ENCODE results near the gene GRAMD2A.

DNA sequence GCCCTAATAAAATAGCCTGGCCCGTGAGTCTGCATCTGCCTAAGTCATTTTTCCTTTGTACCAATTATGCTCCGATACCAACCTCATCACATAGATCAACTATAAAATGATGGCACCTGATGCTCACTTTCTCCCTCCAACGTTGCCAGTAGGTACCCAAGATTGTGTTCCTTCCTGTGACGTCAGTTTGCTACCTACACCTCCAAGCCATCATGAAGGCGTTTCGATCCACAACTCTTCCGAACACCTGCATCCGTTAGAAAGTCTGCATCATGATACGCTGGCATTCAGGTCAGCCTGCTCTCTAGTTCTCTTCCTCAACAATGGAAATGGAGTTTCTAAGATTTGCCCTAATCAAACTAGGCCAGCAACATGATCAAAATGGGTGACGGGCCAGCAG, 25.7 kb upstream of the GRAMD2A start:
- TF ChIP-seq, protein P1, sequence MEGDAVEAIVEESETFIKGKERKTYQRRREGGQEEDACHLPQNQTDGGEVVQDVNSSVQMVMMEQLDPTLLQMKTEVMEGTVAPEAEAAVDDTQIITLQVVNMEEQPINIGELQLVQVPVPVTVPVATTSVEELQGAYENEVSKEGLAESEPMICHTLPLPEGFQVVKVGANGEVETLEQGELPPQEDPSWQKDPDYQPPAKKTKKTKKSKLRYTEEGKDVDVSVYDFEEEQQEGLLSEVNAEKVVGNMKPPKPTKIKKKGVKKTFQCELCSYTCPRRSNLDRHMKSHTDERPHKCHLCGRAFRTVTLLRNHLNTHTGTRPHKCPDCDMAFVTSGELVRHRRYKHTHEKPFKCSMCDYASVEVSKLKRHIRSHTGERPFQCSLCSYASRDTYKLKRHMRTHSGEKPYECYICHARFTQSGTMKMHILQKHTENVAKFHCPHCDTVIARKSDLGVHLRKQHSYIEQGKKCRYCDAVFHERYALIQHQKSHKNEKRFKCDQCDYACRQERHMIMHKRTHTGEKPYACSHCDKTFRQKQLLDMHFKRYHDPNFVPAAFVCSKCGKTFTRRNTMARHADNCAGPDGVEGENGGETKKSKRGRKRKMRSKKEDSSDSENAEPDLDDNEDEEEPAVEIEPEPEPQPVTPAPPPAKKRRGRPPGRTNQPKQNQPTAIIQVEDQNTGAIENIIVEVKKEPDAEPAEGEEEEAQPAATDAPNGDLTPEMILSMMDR (IDR thresholded peaks at IDR 0.05), result no peak
- no peak for TF ChIP-seq ZFX (IDR thresholded peaks at IDR 0.05; ENCODE audit: borderline replicate concordance)

All from 22Rv1 (cell line).